Panc1 (cell line): ENCODE results near the gene GAMT. TPM values are rescaled to one million over a fixed set of nuclear protein-coding genes. Genes with fewer than 3 reads are reported as not detected.

Source experiments
- ATAC-seq: fragments of 200-7000 bp; cut with Tn5 transposase; 2 replicates; pipeline ENCODE4 v1.9.1; 2020; ENCODE audit warnings: mild to moderate bottlenecking, moderate library complexity
- BruUV-seq: library from RNA; stranded (reverse); fragments of 400-500 nt; replicated peaks from 2 replicates; lab custom pipeline; 2021; lab: Mats Ljungman, UMichigan
- CTCF ChIA-PET: fragments of 300-600 bp; sonication (Branson Sonifier 250); formaldehyde crosslinking; loops from one replicate; lab custom pipeline; 2022; ENCODE audit warnings: antibody characterized with exemption; lab: Charles Lee
- POLR2A ChIA-PET: fragments of 300-600 bp; sonication (Branson Sonifier 250); formaldehyde crosslinking; loops from one replicate; lab custom pipeline; 2022; ENCODE audit warnings: antibody characterized with exemption; lab: Charles Lee
- DNase-seq: peaks from one replicate; pipeline ENCODE4 v3.0.0-alpha.2; 2010; ENCODE audit warnings: low read depth, low spot score
- H3K27ac ChIP-seq: 2 replicates; pipeline ENCODE4 v1.5.1; 2011; ENCODE audit warnings: mild to moderate bottlenecking, low read length, inconsistent platforms
- H3K27me3 ChIP-seq: fragments of 200-500 bp; sonication (Bioruptor generic); 2 replicates; pipeline ENCODE4 v1.6.0; 2014; ENCODE audit warnings: low read length, inconsistent platforms; ENCODE audit not compliant: control insufficient read depth, insufficient read depth
- H3K36me3 ChIP-seq: fragments of 200-500 bp; sonication (Bioruptor generic); 2 replicates; pipeline ENCODE4 v1.5.1; 2014; ENCODE audit warnings: inconsistent platforms, mild to moderate bottlenecking, low read length, moderate library complexity; ENCODE audit not compliant: control insufficient read depth, insufficient read depth
- H3K4me1 ChIP-seq: 2 replicates; pipeline ENCODE4 v1.5.1; 2011; ENCODE audit warnings: inconsistent platforms, mild to moderate bottlenecking, low read length, moderate library complexity; ENCODE audit not compliant: control insufficient read depth, insufficient read depth
- H3K4me3 ChIP-seq, 2 experiments: 2 replicates each; pipeline ENCODE4 v1.5.1; 2011 to 2012; ENCODE audit warnings: low read depth in 2 of 2, low read length in 2 of 2, mild to moderate bottlenecking in 2 of 2, inconsistent platforms in 1 of 2, moderate library complexity in 1 of 2
- H3K9me3 ChIP-seq: fragments of 200-500 bp; sonication (Bioruptor generic); 2 replicates; pipeline ENCODE4 v1.5.1; 2014; ENCODE audit warnings: low read depth, mild to moderate bottlenecking, inconsistent platforms, low read length, moderate library complexity; ENCODE audit not compliant: control insufficient read depth, insufficient read depth
- CTCF ChIP-seq: fragments of 450-650 bp; IDR thresholded peaks from 2 replicates; pipeline ENCODE4 v1.5.1; 2017; ENCODE audit warnings: mild to moderate bottlenecking
- POLR2AphosphoS5 ChIP-seq: IDR thresholded peaks from 2 replicates; pipeline ENCODE4 v1.6.1; 2012; ENCODE audit warnings: mild to moderate bottlenecking, low read depth, low read length, moderate library complexity
- REST ChIP-seq, 2 experiments: IDR thresholded peaks; 2 replicates each; pipeline ENCODE4 v1.6.1; 2011 to 2012; ENCODE audit warnings: low read depth in 2 of 2, control low read depth in 1 of 2, low read length in 1 of 2, mild to moderate bottlenecking in 1 of 2, moderate library complexity in 1 of 2; ENCODE audit not compliant: insufficient read depth in 1 of 2
- SIN3A ChIP-seq: IDR thresholded peaks from 2 replicates; pipeline ENCODE4 v1.6.1; 2012; ENCODE audit warnings: low read depth, mild to moderate bottlenecking, low read length, moderate library complexity, borderline replicate concordance; ENCODE audit not compliant: insufficient read depth
- TCF7L2 ChIP-seq: IDR thresholded peaks from 2 replicates; pipeline ENCODE4 v1.6.1; 2011; ENCODE audit warnings: mild to moderate bottlenecking, low read depth, low read length, inconsistent platforms
- in situ Hi-C: cut with HindIII; loops from 2 replicates; pipeline ENCODE4 v1.10.0; 2016; ENCODE audit warnings: low sequenced_read_pairs, low pct_unique_long_range_greater_than_20kb
- intact Hi-C: fragments of 100-400 bp; cut with micrococcal nuclease; formaldehyde crosslinking; loops from one replicate; pipeline ENCODE4 v1.10.0; 2022; ENCODE audit not compliant: unreplicated experiment
- total RNA-seq: library from RNA; stranded (reverse); gene quantifications from one replicate; pipeline ENCODE4 v1.2.1, GENCODE V29; 2021; ENCODE audit not compliant: unreplicated experiment

Gene GAMT
- total RNA-seq, 1 experiment from 2014 or later, result 21.2 TPM

GRCh38 chr19:1379126-1379905 is 22.0 kb downstream of the GAMT start:
- Histone ChIP-seq H3K9me3 (no peaks in the 10 kb centered on the region), H3K27me3 (no peaks in the 10 kb centered on the region), H3K4me3 (no peak overlapping the region), H3K4me1 (no peaks in the 10 kb centered on the region), H3K27ac (no peak overlapping the region), H3K36me3 (peaks cover 4% of the 10 kb centered on the region; the same call in 1 of the 2 replicates)
- no TSS peak for BruUV-seq
- ATAC-seq, result no peak
- no peak for DNase-seq
- intact Hi-C loops (loop anchor here (10.0 kb wide), 1 partner anchor 105 kb away; the partner anchor contains the start of gene FAM174C), in situ Hi-C loops (no loop called here)
- ChIA-PET POLR2A (no interaction called here), CTCF (no interaction called here)
- TF ChIP-seq REST (IDR thresholded peaks at IDR 0.05; ENCODE audit: insufficient read depth in 1 of 2, low read depth in 2 of 2, low read length in 1 of 2) (no peak), TCF7L2 (no peak), SIN3A (no peak), CTCF (no peak), POLR2AphosphoS5 (no peak)

GRCh38 chr19:1377965-1378785 is 23.2 kb downstream of the GAMT start:
- intact Hi-C loops, result loop anchor here (10.0 kb wide), 1 partner anchor 103 kb away; the partner anchor contains the start of gene FAM174C
- ChIA-PET CTCF (no interaction called here), POLR2A (no interaction called here)
- H3K9me3 ChIP-seq, result no peaks in the 10 kb centered on the region
- ATAC-seq (no peak), DNase-seq (no peak)
- no peak overlapping the region for H3K4me3 ChIP-seq
- H3K36me3 ChIP-seq, result no peaks in the 10 kb centered on the region
- in situ Hi-C loops, result no loop called here
- H3K27ac ChIP-seq, result no peak overlapping the region
- TF ChIP-seq SIN3A (no peak), TCF7L2 (no peak), CTCF (no peak; the same call in 1 of the 2 replicates), POLR2AphosphoS5 (no peak)
- no TSS peak for BruUV-seq
- H3K4me1 ChIP-seq, result no peaks in the 10 kb centered on the region
- H3K27me3 ChIP-seq, result no peaks in the 10 kb centered on the region
